ENCODE measurements around the gene ZNF534. TPM values are rescaled to one million over a fixed set of nuclear protein-coding genes. Genes with fewer than 3 reads are reported as not detected.

ZNF534 gene
- total RNA-seq: not detected
- polyA plus RNA-seq: not detected
- 0 to 0.21 (median 0.06) reads per million in 6 experiments for total RNA-seq

- POLR2A ChIA-PET: no interaction called here
- no peaks in the 10 kb centered on the region for H3K4me1 Mint-ChIP-seq
- peaks cover 4 to 54% (median 44%) of the 10 kb centered on the region in 3 donors for H3K36me3 Mint-ChIP-seq
- peaks cover 0 to 96% (median 34%) of the 10 kb centered on the region in 9 donors for H3K9me3 Mint-ChIP-seq
- DNase-seq (no peak), ATAC-seq (no peak)
- H3K27me3 Mint-ChIP-seq: no peaks in the 10 kb centered on the region
- H3K27ac Mint-ChIP-seq: no peak within 1 kb of the TSS
- H3K4me3 Mint-ChIP-seq: no peak within 1 kb of the TSS
These were observed at the start of gene ZNF534 for GRCh38 chr19:52428937-52429336. Gene ZNF534 (plus strand): TSS chr19:52429148. CDS start chr19:52431475, 2,327 bp downstream.

- H3K36me3 Mint-ChIP-seq: peaks cover 13 to 70% (median 49%) of the 10 kb centered on the region in 3 donors
- no peak for ATAC-seq
- POLR2A ChIA-PET: interaction anchor here (0.8 kb wide), 1 partner anchor 21 kb away, joined by 3 read pairs; the partner anchor contains the start of gene ZNF880
- H3K9me3 Mint-ChIP-seq: peaks cover 4 to 96% (median 41%) of the 10 kb centered on the region in 9 donors
- H3K27me3 Mint-ChIP-seq: no peaks in the 10 kb centered on the region
- H3K4me1 Mint-ChIP-seq: peaks cover 0 to under 1% (median 0%) of the 10 kb centered on the region in 4 donors
- no peak for DNase-seq
- peak overlapping the region in 2 of 10 donors; percentile 33 to 48 for H3K27ac Mint-ChIP-seq
- peak overlapping the region in 1 of 10 donors; percentile 10 for H3K4me3 Mint-ChIP-seq
These were observed 37.8 kb upstream of the ZNF534 start for GRCh38 chr19:52391135-52391534.

DNA sequence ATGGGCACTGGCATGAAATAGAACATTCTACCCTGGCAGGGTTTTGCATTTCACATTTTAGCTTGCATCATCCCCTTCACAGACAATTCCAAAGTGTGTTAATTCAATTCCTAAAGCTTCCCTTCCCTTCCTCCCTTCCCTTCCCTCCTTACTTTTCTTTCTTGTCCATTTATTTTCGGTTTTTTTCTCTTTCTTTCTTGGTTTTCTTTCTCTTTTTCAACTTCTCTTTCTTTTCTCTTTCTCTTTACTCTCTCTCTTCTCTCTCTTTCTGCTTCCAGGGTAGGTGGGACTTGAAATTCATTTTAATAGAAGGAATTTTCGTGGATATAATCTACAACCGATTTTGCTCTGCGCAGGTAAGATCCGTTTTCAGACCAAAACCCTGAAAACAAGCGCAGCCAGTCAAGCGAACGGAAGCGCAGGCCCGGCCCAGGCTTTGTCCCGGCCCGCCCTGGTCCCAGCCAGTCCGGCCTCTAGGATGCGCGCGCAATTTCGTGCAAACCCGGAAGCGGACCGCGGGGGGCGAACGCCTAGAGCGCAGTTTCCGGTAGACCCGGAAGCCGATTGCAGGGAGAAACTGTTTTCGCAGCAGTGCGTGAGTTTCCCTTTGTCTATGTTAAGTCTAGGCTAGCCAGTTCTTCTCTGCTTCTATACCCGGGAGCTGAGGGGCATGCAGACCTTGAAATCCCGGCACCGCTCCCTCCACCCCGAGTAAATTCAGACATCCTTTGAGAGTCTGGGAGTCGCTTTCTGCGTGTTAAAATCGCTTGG lies 31.5 kb upstream of the ZNF534 start, which contains the start of gene ZNF528:
TSS of gene ZNF528 (plus strand) at position 540 of the 771 bp plus-strand sequence. CDS start 4,165 bp downstream, outside the sequence.
- Mint-ChIP-seq H3K27me3 (no peaks in the 10 kb centered on the region), H3K9me3 (peaks cover 8 to 94% (median 63%) of the 10 kb centered on the region in 9 donors), H3K4me1 (peaks cover 13 to 27% (median 21%) of the 10 kb centered on the region in 4 donors), H3K27ac (peak within 1 kb of the TSS; percentile 87 to 99 (median 94)), H3K4me3 (peak within 1 kb of the TSS; percentile 87 to 99 (median 92)), H3K36me3 (peaks cover 58 to 81% (median 65%) of the 10 kb centered on the region in 3 donors)
- POLR2A ChIA-PET: interaction anchor here (0.6 to 3.2 kb wide), 7 partner anchors 26 to 202 kb away, joined by 3 to 16 read pairs (median 3); partner anchors contain the start of gene ZNF880
- peak; percentile 98 to 99 for ATAC-seq
- DNase-seq: peak; percentile 79 to 96 (median 90)

GRCh38 chr19:52398081-52398441 lies 30.9 kb upstream of the ZNF534 start:
- Mint-ChIP-seq H3K4me1 (peaks cover 13 to 27% (median 21%) of the 10 kb centered on the region in 4 donors), H3K27ac (peak overlapping the region; percentile 87 to 99 (median 94)), H3K4me3 (peak overlapping the region; percentile 87 to 99 (median 92)), H3K36me3 (peaks cover 61 to 85% (median 64%) of the 10 kb centered on the region in 3 donors), H3K9me3 (peaks cover 8 to 91% (median 58%) of the 10 kb centered on the region in 9 donors), H3K27me3 (no peaks in the 10 kb centered on the region)
- ATAC-seq (peak in 1 of 2 donors; percentile 38), DNase-seq (peak in 2 of 10 donors; percentile 2)
- POLR2A ChIA-PET: interaction anchor here (0.7 to 3.2 kb wide), 5 partner anchors 26 to 169 kb away, joined by 3 to 16 read pairs (median 5); partner anchors contain the start of genes ZNF480 and ZNF880

GRCh38 chr19:52410276-52410675 lies 18.7 kb upstream of the ZNF534 start:
- Mint-ChIP-seq H3K4me1 (no peaks in the 10 kb centered on the region), H3K36me3 (peaks cover 73 to 97% (median 78%) of the 10 kb centered on the region in 3 donors), H3K27ac (no peak overlapping the region), H3K27me3 (no peaks in the 10 kb centered on the region), H3K9me3 (peaks cover 0 to 98% (median 65%) of the 10 kb centered on the region in 9 donors), H3K4me3 (no peak overlapping the region)
- POLR2A ChIA-PET: no interaction called here
- ATAC-seq: no peak
- DNase-seq: no peak

- H3K27ac Mint-ChIP-seq: no peak overlapping the region
- no peak overlapping the region for H3K4me3 Mint-ChIP-seq
- no peaks in the 10 kb centered on the region for H3K27me3 Mint-ChIP-seq
- no peak for ATAC-seq
- H3K36me3 Mint-ChIP-seq: peaks cover 25 to 65% (median 65%) of the 10 kb centered on the region in 3 donors
- peaks cover 0 to 94% (median 57%) of the 10 kb centered on the region in 9 donors for H3K9me3 Mint-ChIP-seq
- DNase-seq: no peak
- POLR2A ChIA-PET: no interaction called here
- H3K4me1 Mint-ChIP-seq: no peaks in the 10 kb centered on the region
These were observed 13.2 kb upstream of the ZNF534 start for GRCh38 chr19:52415711-52416110.

- peaks cover 15 to 97% (median 64%) of the 10 kb centered on the region in 9 donors for H3K9me3 Mint-ChIP-seq
These were observed 13.2 kb downstream of the ZNF534 start for GRCh38 chr19:52442179-52442578.

DNA sequence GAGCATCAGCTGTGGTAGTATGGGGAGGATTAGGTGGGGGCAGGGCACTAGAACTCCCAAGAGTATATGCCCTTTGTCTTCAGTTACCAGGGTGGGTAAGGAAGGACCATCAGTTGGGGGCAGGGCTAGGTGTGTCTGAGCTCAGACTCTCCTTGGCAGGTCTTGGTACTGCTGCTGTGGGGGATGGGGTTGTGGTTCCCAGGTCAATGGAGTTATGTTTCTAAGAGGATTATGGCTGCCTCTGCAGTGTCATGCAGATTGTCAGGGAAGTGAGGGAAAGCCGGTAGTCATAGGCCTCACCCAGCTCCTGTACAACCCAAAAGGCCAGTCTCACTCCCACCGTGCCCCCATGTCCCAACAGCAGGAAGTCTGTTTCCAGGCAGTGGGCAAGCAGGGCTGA lies 15.6 kb downstream of the ZNF534 start:
- peaks cover under 1 to 98% (median 61%) of the 10 kb centered on the region in 9 donors for H3K9me3 Mint-ChIP-seq
- peak overlapping the region in 1 of 10 donors; percentile 37 for H3K4me3 Mint-ChIP-seq
- DNase-seq (no peak), ATAC-seq (no peak)
- peaks cover 7 to 64% (median 40%) of the 10 kb centered on the region in 3 donors for H3K36me3 Mint-ChIP-seq
- H3K27ac Mint-ChIP-seq: no peak overlapping the region
- POLR2A ChIA-PET: no interaction called here
- H3K4me1 Mint-ChIP-seq: no peaks in the 10 kb centered on the region
- H3K27me3 Mint-ChIP-seq: peaks cover 0 to 7% (median 3%) of the 10 kb centered on the region in 5 donors

More at GRCh38 chr19:52442179-52442578, 13.2 kb downstream of the ZNF534 start:
- peaks cover 4 to 56% (median 44%) of the 10 kb centered on the region in 3 donors for H3K36me3 Mint-ChIP-seq
- peaks cover 0 to 5% (median 0%) of the 10 kb centered on the region in 5 donors for H3K27me3 Mint-ChIP-seq
- ATAC-seq (no peak), DNase-seq (no peak)
- H3K27ac Mint-ChIP-seq: no peak overlapping the region
- H3K4me1 Mint-ChIP-seq: no peaks in the 10 kb centered on the region
- H3K4me3 Mint-ChIP-seq: no peak overlapping the region
- POLR2A ChIA-PET: no interaction called here

DNA sequence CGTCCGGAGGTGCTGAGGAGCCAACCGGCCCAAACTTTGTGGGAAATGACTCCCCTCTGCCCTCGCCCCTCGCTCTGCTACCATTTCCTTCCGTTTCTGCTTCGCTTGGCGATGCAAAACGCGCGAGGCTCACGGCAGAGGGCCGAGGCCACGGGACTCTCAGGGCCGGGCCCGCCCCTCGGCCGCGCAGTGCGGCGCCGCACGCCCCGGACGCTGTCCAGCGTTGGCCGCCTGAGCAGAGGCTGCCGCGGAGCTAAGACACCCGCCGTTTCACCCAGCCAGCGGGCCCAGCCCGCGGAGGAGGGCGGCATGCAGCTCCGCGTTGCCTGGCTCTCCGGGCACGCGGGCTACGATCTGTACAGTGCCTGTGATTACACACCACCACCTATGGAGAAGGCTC lies 22.3 kb downstream of the ZNF534 start:
- Mint-ChIP-seq H3K4me3 (peak overlapping the region in 3 of 10 donors; percentile 36 to 54 (median 40)), H3K4me1 (peaks cover 6 to 30% (median 16%) of the 10 kb centered on the region in 4 donors), H3K9me3 (peaks cover 31 to 98% (median 61%) of the 10 kb centered on the region in 9 donors), H3K27ac (no peak overlapping the region), H3K36me3 (peaks cover 26 to 79% (median 66%) of the 10 kb centered on the region in 3 donors), H3K27me3 (peaks cover 0 to 16% (median 8%) of the 10 kb centered on the region in 5 donors)
- POLR2A ChIA-PET: no interaction called here
- DNase-seq: no peak
- ATAC-seq: no peak

DNA sequence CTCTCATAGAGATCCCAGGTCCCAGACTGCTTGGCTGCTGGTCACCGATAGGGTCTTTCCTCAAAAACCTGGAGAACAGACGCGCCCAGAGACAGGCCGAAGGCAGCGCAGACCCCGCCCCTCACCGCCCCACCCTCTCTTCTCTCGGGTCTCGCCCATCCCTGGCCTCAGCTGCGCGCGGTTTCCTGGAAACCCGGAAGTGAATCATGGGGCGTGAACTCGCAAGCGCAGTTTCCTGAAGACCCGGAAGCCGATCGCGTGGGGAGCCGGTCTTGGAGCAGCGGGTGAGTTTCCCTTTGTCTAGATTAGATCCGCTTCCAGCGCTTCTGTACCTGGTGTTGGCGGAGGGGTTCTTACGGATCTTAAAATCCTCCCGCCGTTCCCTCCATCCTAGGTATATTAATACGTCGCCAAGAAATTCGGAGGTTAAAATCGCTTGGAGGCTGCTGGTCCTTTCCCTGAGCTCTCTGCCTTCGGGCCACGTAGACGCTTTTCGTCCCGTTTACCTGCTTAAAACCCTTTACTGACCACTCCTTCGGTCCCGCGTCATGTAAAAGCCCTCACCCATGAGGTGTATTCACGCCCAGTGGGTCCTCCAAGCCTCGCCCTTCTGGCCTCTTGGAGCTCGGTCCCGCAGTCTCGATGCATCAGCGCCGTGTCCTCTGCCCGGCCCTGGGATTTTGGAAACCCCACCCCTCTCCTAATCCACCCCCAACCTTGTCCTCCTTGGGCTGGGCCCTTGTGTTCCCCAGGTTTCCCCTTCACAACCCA lies 24.6 kb downstream of the ZNF534 start, which contains the start of gene ZNF578:
TSS of gene ZNF578 (plus strand) at position 230 of the 771 bp plus-strand sequence. CDS start 48,293 bp downstream, outside the sequence.
- Mint-ChIP-seq H3K4me1 (peaks cover 6 to 30% (median 17%) of the 10 kb centered on the region in 4 donors), H3K4me3 (peak within 1 kb of the TSS; percentile 84 to 93 (median 90)), H3K27ac (peak within 1 kb of the TSS; percentile 23 to 86 (median 76)), H3K27me3 (peaks cover 0 to 16% (median 8%) of the 10 kb centered on the region in 5 donors), H3K36me3 (peaks cover 46 to 80% (median 77%) of the 10 kb centered on the region in 3 donors), H3K9me3 (peaks cover 26 to 98% (median 67%) of the 10 kb centered on the region in 9 donors)
- ATAC-seq (peak; percentile 93 to 94), DNase-seq (peak; percentile 25 to 89 (median 64))
- POLR2A ChIA-PET: interaction anchor here (0.6 kb wide), 1 partner anchor 485 kb away, joined by 5 read pairs; no protein-coding TSS in a partner anchor

DNA sequence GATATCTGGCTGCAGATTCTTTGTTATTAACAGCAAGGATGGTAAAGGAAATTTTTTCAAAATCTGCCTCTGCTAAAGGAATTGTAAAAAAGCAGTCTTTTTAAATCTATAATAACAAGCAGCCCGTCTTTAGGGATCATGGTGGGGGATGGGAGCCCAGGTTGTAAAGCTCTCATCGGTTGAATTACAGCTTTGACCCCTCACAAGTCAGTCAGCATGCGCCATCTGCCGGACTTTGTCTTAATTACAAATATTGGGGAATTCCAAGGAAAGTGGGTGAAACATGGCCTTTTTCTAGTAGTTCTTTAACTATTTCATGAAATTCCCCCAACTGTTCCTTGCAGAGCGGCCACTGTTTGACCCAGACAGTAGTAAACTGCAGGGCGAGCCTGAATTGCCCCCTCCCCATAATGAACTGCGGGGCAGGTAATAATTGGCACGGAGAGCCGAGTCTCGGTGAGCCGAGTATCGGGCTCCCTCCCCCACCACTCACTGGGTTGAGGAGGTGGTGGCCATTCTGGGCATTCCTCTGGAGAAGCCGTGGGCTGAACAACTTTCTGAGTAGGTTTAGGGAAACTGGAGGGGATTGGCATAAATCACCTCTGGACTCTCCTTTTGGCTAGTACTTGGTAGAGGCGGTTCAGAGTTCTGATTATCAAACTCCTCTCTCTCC lies 36.0 kb downstream of the ZNF534 start:
- POLR2A ChIA-PET: interaction anchor here (0.6 kb wide), 1 partner anchor 86 kb away, joined by 4 read pairs; no protein-coding TSS in a partner anchor
- H3K36me3 Mint-ChIP-seq: peaks cover 23 to 89% (median 64%) of the 10 kb centered on the region in 3 donors
- no peaks in the 10 kb centered on the region for H3K27me3 Mint-ChIP-seq
- H3K9me3 Mint-ChIP-seq: peaks cover 11 to 98% (median 58%) of the 10 kb centered on the region in 9 donors
- no peak overlapping the region for H3K27ac Mint-ChIP-seq
- H3K4me1 Mint-ChIP-seq: no peaks in the 10 kb centered on the region
- H3K4me3 Mint-ChIP-seq: no peak overlapping the region
- ATAC-seq: no peak
- no peak for DNase-seq
